ENCODE results near the gene FHIT. TPM values are rescaled to one million over a fixed set of nuclear protein-coding genes. Genes with fewer than 3 reads are reported as not detected.
"Not testable (repeated sequence)": the region's sequence is repeated elsewhere in the genome, so short reads cannot be mapped to it uniquely, and the experiment has no call there.

FHIT gene
- total RNA-seq, 2 donors from 2014 or later, result 8.7 to 12.7 TPM

- DNase-seq (no peak), ATAC-seq (no peak)
- intact Hi-C loops (cut with DNase I), result loop anchor here in 1 of 2 donors (10.0 kb wide), 1 partner anchor 216 kb away; no protein-coding TSS in a partner anchor
These were observed 1430.0 kb downstream of the FHIT start for GRCh38 chr3:59821274-59821673.

GRCh38 chr3:59820352-59820934 is 1430.8 kb downstream of the FHIT start:
- intact Hi-C loops (cut with DNase I), result loop anchor here in 1 of 2 donors (10.0 kb wide), 1 partner anchor 216 kb away; no protein-coding TSS in a partner anchor
- ATAC-seq (no peak), DNase-seq (no peak)

- intact Hi-C loops (cut with DNase I), result no loop called here
- ATAC-seq (no peak), DNase-seq (no peak)
These were observed 1432.3 kb downstream of the FHIT start for GRCh38 chr3:59818919-59819300.

- intact Hi-C loops (cut with DNase I), result no loop called here
- DNase-seq, result peak; percentile 89
- ATAC-seq, result peak; percentile 44 to 96
These were observed 1433.0 kb downstream of the FHIT start for GRCh38 chr3:59818033-59818918.

GRCh38 chr3:59817511-59817910 is 1433.7 kb downstream of the FHIT start:
- ATAC-seq, result no peak
- DNase-seq, result no peak
- intact Hi-C loops (cut with DNase I), result no loop called here

GRCh38 chr3:59816312-59816711 is 1434.9 kb downstream of the FHIT start:
- ATAC-seq (no peak), DNase-seq (no peak)
- intact Hi-C loops (cut with DNase I), result no loop called here

GRCh38 chr3:59813148-59813538 is 1438.1 kb downstream of the FHIT start:
- DNase-seq (no peak), ATAC-seq (peak; percentile 10 to 72)
- intact Hi-C loops (cut with DNase I), result no loop called here

- intact Hi-C loops (cut with DNase I), result no loop called here
- DNase-seq (no peak), ATAC-seq (no peak)
These were observed 1438.8 kb downstream of the FHIT start for GRCh38 chr3:59812237-59813147.

GRCh38 chr3:59811160-59811559 is 1440.1 kb downstream of the FHIT start:
- DNase-seq (no peak), ATAC-seq (no peak)
- intact Hi-C loops (cut with DNase I), result no loop called here

GRCh38 chr3:59810606-59811005 is 1440.6 kb downstream of the FHIT start:
- DNase-seq, result no peak
- intact Hi-C loops (cut with DNase I), result no loop called here
- ATAC-seq, result no peak

- ATAC-seq (peak; percentile 43 to 50), DNase-seq (no peak)
- intact Hi-C loops (cut with DNase I), result no loop called here
These were observed 1441.4 kb downstream of the FHIT start for GRCh38 chr3:59809710-59810444.

- intact Hi-C loops (cut with DNase I), result no loop called here
- peak in 1 of 2 donors; percentile 17 for ATAC-seq
- no peak for DNase-seq
These were observed 1442.2 kb downstream of the FHIT start for GRCh38 chr3:59809016-59809415.

GRCh38 chr3:59808446-59808845 is 1442.8 kb downstream of the FHIT start:
- DNase-seq (no peak), ATAC-seq (no peak)
- intact Hi-C loops (cut with DNase I), result no loop called here

GRCh38 chr3:59803268-59803667 is 1448.0 kb downstream of the FHIT start:
- intact Hi-C loops (cut with DNase I), result no loop called here
- DNase-seq (no peak), ATAC-seq (no peak)

GRCh38 chr3:59802453-59802852 is 1448.8 kb downstream of the FHIT start:
- ATAC-seq; intact Hi-C loops (cut with DNase I); DNase-seq: not testable (repeated sequence)

- intact Hi-C loops (cut with DNase I), result no loop called here
- ATAC-seq (no peak), DNase-seq (no peak)
These were observed 1449.2 kb downstream of the FHIT start for GRCh38 chr3:59802045-59802444.

- intact Hi-C loops (cut with DNase I), result no loop called here
- ATAC-seq, result no peak
- no peak for DNase-seq
These were observed 1450.8 kb downstream of the FHIT start for GRCh38 chr3:59800481-59800880.

GRCh38 chr3:59798372-59799086 is 1452.7 kb downstream of the FHIT start:
- intact Hi-C loops (cut with DNase I), result no loop called here
- no peak for DNase-seq
- no peak for ATAC-seq

Data from left cardiac atrium (tissue), 4 donors.